GM21447 (cell line): ENCODE results near the gene MAN2A2.
"Not testable (repeated sequence)": the region's sequence is repeated elsewhere in the genome, so short reads cannot be mapped to it uniquely, and the experiment has no call there.

ENCODE experiments used
- ATAC-seq: cut with Tn5 transposase; IDR thresholded peaks from one replicate; pipeline ENCODE4 v1.9.1; 2021; ENCODE audit not compliant: unreplicated experiment

The MAN2A2 gene

GRCh38 chr15:90903733-90904536, 833 bp downstream of the MAN2A2 start:
- ATAC-seq: no peak

DNA sequence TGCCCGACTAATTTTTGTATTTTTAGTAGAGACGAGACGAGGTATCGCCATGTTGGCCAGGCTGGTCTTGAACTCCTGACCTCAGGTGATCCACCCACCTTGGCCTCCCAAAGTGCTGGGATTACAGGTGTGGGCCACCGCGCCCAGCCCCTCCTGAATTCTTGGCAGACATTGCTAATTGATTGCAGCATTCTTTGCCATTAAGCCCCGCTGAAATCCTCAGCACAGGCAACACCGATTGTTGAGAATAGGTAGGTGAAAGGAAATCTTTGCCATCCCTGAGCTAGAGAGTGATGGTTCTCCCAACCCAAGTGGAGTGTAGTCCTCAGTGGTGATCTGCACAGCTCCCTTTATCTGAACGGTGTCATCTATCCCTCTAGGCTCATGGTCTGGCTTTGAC, 1.6 kb downstream of the MAN2A2 start:
- ATAC-seq: no peak

GRCh38 chr15:90905306-90906180, 2.4 kb downstream of the MAN2A2 start:
- ATAC-seq: no peak

DNA sequence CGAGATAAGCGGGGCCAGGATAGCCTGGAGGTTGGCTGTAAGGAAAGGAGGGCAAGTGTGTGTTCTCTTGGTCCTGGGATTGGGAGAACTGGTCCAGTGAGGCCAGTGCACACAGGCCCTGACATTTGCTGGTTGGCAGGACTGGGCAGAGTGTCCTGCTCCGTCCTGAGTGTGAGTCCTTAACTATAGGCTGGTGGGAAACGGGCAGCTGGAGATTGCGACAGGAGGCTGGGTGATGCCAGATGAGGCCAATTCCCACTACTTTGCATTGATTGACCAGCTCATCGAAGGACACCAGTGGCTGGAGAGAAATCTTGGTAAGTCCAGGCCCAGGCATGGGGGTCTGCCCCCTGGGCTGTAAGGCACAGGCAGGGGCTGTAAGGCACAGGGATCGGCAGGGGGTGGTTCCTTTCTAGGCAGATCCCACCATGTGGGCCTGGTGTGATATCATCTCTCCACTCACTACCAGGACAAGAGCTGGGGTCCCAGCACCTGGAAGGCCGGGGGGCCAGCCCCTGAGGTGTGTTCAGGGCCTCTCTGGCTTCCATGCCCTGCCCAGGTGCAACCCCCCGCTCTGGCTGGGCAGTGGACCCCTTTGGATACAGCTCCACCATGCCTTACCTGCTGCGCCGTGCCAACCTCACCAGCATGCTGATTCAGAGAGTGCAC, 3.2 kb downstream of the MAN2A2 start:
- no peak for ATAC-seq

- ATAC-seq: no peak
Observed at GRCh38 chr15:90907051-90907660, 4.1 kb downstream of the MAN2A2 start.

DNA sequence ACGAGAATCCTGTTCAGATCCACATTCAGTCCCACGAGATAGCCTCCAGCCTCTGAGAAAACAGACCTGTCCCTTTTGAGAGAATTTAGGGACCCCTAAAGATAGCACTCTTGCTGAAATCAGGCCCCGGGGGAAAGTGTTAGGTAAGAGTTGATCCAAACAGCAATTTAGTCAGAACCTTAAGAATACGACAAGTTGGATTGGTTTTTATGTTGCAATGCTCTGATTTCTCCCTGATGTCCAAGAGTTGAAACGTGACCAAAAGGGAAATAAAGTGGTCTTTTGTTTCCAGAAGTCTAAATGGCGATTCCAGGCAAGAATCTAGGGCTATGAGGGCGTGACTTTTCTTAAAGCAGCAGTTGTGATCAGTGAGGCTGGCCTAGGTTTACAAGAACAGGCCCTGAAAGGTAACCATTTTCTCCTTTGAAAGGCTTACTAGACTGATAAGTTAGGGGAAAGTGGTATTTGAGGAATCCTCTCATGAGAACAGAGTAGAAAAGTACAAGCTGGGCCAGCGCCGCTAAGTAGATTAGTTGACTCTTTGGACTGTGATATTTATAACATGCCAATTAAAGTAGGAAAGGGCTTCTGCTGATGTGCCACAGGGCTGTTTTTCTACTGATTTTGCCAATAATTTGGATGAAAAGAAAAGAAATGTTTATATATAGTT, 4.9 kb downstream of the MAN2A2 start:
- ATAC-seq: no peak

GRCh38 chr15:90909449-90909848, 6.3 kb downstream of the MAN2A2 start:
- ATAC-seq: not testable (repeated sequence)

GRCh38 chr15:90909976-90910375, 6.9 kb downstream of the MAN2A2 start:
- no peak for ATAC-seq

- no peak for ATAC-seq
Observed at GRCh38 chr15:90910441-90911301, 7.6 kb downstream of the MAN2A2 start.

GRCh38 chr15:90911302-90911623, 8.2 kb downstream of the MAN2A2 start:
- ATAC-seq: no peak

DNA sequence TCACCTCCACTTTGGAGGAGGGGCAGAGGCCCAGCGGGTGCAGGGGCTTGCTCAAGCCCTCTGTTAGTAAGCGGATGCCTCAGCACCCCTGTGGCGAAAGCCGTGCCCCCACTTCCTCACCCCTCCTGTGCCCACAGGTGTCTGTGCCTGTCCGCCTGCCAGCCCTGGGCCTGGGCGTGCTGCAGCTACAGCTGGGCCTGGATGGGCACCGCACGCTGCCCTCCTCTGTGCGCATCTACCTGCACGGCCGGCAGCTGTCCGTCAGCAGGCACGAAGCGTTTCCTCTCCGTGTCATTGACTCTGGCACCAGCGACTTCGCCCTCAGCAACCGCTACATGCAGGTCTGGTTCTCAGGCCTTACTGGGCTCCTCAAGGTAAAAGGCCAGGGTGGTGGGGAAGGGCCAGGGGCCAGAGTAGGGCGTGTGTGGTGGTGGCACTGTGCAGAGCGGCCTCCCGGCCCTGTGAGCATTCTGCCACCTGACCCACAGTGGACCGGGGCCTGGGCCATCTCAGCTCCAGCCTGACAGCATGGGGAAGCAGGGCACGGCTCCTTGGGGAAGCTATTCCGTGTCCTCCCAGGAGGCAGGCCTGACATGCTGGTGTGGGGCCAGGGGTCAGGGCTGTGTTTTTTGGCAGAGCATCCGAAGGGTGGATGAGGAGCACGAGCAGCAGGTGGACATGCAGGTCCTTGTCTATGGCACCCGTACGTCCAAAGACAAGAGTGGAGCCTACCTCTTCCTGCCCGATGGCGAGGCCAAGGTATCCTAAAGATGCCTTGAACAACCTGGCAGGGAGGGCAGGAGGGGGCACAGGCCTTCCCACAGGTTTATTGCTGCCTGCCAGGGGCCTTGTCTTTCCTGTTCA, 9.0 kb downstream of the MAN2A2 start:
- ATAC-seq: no peak

- no peak for ATAC-seq
Observed at GRCh38 chr15:90912770-90913075, 9.6 kb downstream of the MAN2A2 start.

- ATAC-seq: no peak
Observed at GRCh38 chr15:90913398-90913944, 10.4 kb downstream of the MAN2A2 start.

DNA sequence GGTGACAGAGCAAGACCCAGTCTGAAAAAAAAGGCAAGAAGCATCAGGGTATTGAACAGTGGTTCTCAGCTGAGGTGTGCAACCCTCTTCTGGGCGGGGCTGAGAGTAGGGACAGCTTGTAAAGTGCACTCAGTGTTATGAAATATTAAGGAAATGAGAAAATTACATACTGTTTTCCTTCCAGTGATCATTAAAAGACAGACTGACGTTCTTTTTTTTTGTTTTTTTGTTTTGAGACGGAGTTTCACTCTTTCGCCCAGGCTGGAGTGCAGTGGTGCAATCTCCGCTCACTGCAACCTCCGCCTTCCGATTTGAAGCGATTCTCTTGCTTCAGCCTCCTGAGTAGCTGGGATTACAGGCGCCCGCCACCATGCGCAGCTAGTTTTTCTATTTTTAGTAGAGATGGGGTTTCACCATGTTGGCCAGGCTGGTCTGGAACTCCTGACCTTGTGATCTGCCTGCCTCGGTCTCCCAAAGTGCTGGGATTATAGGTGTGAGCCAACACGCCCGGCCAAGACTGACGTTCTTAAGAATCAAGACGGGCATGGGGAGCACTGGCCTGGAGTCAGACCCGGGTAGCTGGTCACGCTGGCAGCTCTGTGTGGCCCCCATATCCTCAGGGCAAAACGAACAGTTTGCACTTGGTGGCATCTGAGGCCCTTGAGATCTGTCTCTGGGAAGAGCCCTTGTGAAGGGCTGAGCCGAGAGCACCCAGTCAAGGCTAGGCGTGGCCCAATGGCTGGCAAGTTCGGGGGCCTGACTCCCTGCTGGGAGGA, 11.4 kb downstream of the MAN2A2 start:
- no peak for ATAC-seq

DNA sequence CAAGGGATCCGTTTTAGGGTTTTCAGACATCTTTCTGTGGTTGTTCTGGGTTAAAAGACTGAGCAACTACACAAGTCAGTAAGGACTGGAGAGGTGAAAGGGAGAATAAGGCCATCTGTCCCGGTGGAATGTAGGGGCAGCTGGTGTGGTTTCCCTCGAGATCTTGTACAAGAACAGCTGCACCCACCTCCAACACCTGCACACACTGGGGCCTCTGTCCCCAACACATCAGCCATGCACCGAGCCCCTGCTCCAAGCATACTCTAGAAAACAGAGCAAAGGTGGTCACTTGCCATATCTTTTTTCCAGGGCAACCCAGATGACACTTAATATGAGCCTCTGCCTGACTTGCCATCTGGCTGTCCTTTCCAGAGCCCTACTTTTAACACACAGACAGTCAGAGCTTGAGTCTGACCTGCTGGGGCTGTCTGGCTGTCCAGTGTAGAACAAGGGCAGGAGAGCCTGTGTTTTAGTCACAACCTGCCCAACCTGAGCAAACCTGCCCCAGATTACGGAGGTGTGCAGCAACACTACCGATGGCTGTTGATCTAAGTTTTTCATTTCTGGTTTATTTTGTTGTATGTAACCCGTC, 12.2 kb downstream of the MAN2A2 start:
- no peak for ATAC-seq

DNA sequence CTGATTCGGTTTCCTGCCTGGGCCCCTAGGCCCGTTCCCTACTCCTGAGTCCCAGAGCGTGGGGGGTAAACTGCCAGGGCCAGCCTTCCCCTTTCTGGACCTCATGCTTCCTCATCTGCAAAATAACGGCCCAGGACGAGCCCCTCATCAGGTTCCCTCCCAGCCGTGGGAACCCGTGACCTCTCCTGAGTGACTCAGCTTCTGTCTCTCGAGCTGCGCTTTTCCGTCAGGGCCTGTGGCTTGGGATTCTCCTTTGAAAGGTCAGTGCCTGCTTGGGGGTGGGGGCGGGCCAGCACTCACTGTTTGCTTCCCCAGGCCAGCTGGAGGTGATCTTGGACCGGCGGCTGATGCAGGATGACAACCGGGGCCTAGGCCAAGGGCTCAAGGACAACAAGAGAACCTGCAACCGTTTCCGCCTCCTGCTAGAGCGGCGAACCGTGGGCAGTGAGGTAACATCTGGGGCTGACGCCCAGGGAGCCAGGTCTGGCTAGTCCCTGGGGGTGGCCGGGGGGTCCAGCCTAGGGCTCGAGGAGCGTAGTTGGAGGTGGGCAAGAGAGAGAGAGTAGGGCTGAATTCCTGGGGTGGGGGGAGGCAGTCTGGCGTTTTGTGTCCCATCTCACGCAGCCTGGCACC, 12.8 kb downstream of the MAN2A2 start:
- ATAC-seq: no peak

GRCh38 chr15:90916461-90916860, 13.4 kb downstream of the MAN2A2 start:
- no peak for ATAC-seq
